HEK293T (cell line): Measurements from ENCODE around the gene CCR3.

Source experiments
- ARNT ChIP-seq: fragments of 450-650 bp; IDR thresholded peaks from 2 replicates; pipeline ENCODE4 v1.6.1; 2017; ENCODE audit warnings: mild to moderate bottlenecking
- BHLHE40 ChIP-seq: fragments of 450-650 bp; IDR thresholded peaks from 2 replicates; pipeline ENCODE4 v1.6.1; 2016; ENCODE audit warnings: mild to moderate bottlenecking, moderate library complexity, borderline replicate concordance
- CTBP1 ChIP-seq: fragments of 450-650 bp; IDR thresholded peaks from 2 replicates; pipeline ENCODE4 v1.6.1; 2016; ENCODE audit warnings: borderline replicate concordance
- ELF4 ChIP-seq: fragments of 450-650 bp; IDR thresholded peaks from 2 replicates; pipeline ENCODE4 v1.6.1; 2017; ENCODE audit warnings: antibody characterized with exemption
- FOXA1 ChIP-seq: fragments of 450-650 bp; IDR thresholded peaks from 2 replicates; pipeline ENCODE4 v1.6.1; 2016; ENCODE audit warnings: mild to moderate bottlenecking
- FOXK2 ChIP-seq: fragments of 450-650 bp; IDR thresholded peaks from 2 replicates; pipeline ENCODE4 v1.6.1; 2016; ENCODE audit warnings: mild to moderate bottlenecking
- HDGF ChIP-seq: fragments of 450-650 bp; IDR thresholded peaks from 2 replicates; pipeline ENCODE4 v1.6.1; 2017; ENCODE audit warnings: antibody characterized with exemption, borderline replicate concordance
- SP1 ChIP-seq: fragments of 450-650 bp; IDR thresholded peaks from 2 replicates; pipeline ENCODE4 v1.6.1; 2017
- SUZ12 ChIP-seq: fragments of 450-650 bp; IDR thresholded peaks from 2 replicates; pipeline ENCODE4 v1.6.1; 2016; ENCODE audit warnings: mild to moderate bottlenecking

- TF ChIP-seq SUZ12 = no peak
- TF ChIP-seq ARNT = no peak
- TF ChIP-seq HDGF = no peak
- TF ChIP-seq SP1 = no peak
- no peak for TF ChIP-seq CTBP1
- TF ChIP-seq FOXK2 = no peak
- no peak for TF ChIP-seq BHLHE40
- TF ChIP-seq FOXA1 = no peak
- TF ChIP-seq ELF4 = no peak
These were observed 39.7 kb upstream of the CCR3 start for GRCh38 chr3:46202535-46202934.
